ENCODE measurements around the gene BIRC6.
"Not testable (repeated sequence)": the region's sequence is repeated elsewhere in the genome, so short reads cannot be mapped to it uniquely, and the experiment has no call there.

The BIRC6 gene

DNA sequence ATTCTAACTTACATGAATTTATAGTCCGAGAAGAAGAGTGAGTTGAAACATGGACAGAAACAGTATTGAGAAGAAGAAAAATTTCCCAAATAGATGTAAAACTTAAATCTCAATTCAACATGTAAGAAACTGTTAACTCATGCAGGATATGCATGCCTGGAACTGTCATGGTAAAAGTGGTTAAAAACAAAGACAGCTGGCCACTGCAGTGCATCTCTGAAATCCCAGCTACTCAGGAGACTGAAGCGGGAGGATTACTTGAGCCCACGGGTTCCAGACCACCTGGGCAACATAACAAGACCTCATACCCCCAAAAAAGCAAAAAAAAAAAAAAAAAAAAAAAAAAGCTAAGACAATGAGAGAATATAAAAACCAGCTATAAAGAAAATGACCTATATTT, 178.0 kb downstream of the BIRC6 start:
- H3K4me3 ChIP-seq (ENCODE audit: low read length): no peak overlapping the region
- no peak overlapping the region for H3K9ac ChIP-seq (ENCODE audit: low read length)
- H3K36me3 ChIP-seq (ENCODE audit: control insufficient read depth, insufficient read depth, low read length): no peaks in the 10 kb centered on the region
- H3K9me3 ChIP-seq (ENCODE audit: control insufficient read depth, low read length): no peaks in the 10 kb centered on the region
- no peaks in the 10 kb centered on the region for H3K4me1 ChIP-seq (ENCODE audit: control insufficient read depth, insufficient read depth, low read length)
- no peaks in the 10 kb centered on the region for H3K27me3 ChIP-seq (ENCODE audit: control insufficient read depth, insufficient read depth, low read length)

DNA sequence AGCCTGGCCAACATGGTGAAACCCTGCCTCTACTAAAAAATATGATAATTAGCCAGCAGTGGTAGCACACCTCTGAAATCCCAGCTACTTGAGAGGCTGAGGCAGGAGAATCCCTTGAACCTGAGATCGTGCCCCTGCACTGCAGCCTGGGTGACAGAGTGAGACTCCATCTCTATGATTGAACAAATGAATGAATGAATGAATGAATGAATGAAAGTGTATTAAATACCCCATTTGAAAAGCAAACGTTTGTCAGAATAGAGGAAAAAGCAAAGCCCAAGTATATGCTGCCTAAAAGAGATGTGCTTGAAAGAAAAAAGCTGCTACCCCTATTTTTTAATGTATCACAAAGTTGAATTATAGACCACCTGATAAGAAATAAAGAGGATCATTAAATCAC, 181.9 kb downstream of the BIRC6 start:
- Histone ChIP-seq H3K36me3 (ENCODE audit: control insufficient read depth, insufficient read depth, low read length) (peaks cover 2% of the 10 kb centered on the region), H3K9me3 (ENCODE audit: control insufficient read depth, low read length) (no peaks in the 10 kb centered on the region), H3K9ac (ENCODE audit: low read length) (no peak overlapping the region), H3K4me1 (ENCODE audit: control insufficient read depth, insufficient read depth, low read length) (no peaks in the 10 kb centered on the region), H3K4me3 (ENCODE audit: low read length) (no peak overlapping the region), H3K27me3 (ENCODE audit: control insufficient read depth, insufficient read depth, low read length) (no peaks in the 10 kb centered on the region)

DNA sequence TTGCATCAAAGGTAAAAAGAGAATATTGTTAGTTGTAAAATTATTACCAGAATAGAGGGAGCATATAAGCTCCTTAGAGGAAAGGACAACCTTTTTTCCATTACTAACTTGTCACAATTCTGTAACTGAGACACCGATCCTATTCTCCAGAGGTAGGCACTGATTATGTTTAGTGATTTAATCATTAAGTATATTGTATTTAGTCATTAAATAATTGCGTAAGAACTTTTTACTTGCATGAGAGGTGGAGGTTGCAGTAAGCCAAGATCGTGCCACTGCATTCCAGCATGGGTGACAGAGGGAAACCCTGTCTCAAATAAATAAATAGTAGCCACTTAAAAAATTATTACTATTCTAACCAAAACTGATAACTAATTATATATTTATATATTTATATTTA, 195.7 kb downstream of the BIRC6 start:
- H3K9me3 ChIP-seq (ENCODE audit: control insufficient read depth, low read length); H3K9ac ChIP-seq (ENCODE audit: low read length); H3K4me1 ChIP-seq (ENCODE audit: control insufficient read depth, insufficient read depth, low read length); H3K36me3 ChIP-seq (ENCODE audit: control insufficient read depth, insufficient read depth, low read length); H3K27me3 ChIP-seq (ENCODE audit: control insufficient read depth, insufficient read depth, low read length); H3K4me3 ChIP-seq (ENCODE audit: low read length): not testable (repeated sequence)

DNA sequence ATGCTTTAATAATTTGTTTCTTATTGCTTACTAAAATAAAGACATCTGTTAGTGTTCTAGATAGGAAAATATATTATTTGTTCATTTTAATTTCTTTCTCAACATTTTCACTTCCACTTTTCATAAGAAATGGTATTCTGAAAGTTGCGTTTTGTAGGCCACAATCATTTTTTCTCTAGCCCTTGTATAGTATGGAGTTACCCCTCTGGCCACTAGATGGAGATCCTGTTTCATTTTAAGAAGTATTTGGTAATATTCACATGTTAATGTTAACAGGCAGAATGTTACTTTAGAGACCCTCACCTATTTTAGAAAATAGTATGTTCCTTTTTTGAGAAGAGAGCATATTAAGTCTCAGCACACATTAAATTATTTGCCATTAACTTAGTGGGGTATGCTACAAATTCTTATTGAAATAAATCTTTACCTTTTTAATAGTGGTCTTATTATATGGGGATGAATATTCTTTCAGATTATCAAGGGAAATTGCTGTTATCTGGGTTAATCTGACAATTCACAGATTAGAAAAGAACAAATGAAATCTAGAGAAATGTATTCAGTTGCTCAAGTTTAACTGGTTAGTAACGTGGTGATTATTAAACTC, 197.1 kb downstream of the BIRC6 start:
- H3K27me3 ChIP-seq (ENCODE audit: control insufficient read depth, insufficient read depth, low read length): no peaks in the 10 kb centered on the region
- no peaks in the 10 kb centered on the region for H3K36me3 ChIP-seq (ENCODE audit: control insufficient read depth, insufficient read depth, low read length)
- no peaks in the 10 kb centered on the region for H3K9me3 ChIP-seq (ENCODE audit: control insufficient read depth, low read length)
- H3K4me3 ChIP-seq (ENCODE audit: low read length): no peak overlapping the region
- H3K4me1 ChIP-seq (ENCODE audit: control insufficient read depth, insufficient read depth, low read length): no peaks in the 10 kb centered on the region
- no peak overlapping the region for H3K9ac ChIP-seq (ENCODE audit: low read length)

DNA sequence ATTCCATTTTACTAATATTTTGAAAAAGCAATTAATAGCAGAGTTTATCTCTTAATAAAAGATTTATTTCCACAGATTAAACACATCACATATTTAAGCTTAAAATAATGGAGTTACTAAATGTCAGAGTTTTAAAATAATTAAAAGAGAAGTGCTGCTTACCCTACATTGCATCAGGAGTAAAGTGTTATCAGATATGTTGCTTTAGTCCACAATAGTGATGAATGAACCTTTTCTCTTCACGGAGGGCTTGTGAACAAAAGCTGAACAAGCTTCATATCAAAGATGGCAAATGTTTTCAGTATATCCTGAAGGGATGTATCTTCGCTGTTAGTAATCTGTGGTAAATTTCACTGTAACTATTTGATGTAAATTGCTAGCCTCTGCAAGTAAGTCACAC, 201.7 kb downstream of the BIRC6 start:
- Histone ChIP-seq H3K9ac (ENCODE audit: low read length) (no peak overlapping the region), H3K4me3 (ENCODE audit: low read length) (no peak overlapping the region)

DNA sequence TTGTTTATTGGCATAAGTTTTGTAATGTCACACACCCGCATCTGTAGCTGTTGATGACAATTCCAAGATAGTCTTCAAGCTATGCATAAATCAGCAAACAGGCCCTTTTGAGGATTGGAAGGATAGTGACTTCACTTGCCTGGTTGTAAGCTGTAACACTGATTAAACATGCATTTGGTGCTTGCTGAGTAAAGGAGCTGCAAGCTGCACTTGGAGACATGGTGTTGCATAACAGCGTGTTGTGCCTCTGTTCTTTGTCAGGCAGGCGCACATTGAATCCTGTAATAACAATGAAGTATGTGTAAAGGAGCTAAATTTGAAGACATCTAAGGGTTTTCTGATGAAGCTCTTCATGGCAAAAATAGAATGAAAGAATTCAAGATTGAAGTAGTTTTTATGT, 202.3 kb downstream of the BIRC6 start:
- Histone ChIP-seq H3K36me3 (ENCODE audit: control insufficient read depth, insufficient read depth, low read length) (no peaks in the 10 kb centered on the region), H3K9me3 (ENCODE audit: control insufficient read depth, low read length) (no peaks in the 10 kb centered on the region), H3K4me3 (ENCODE audit: low read length) (no peak overlapping the region), H3K9ac (ENCODE audit: low read length) (no peak overlapping the region), H3K27me3 (ENCODE audit: control insufficient read depth, insufficient read depth, low read length) (no peaks in the 10 kb centered on the region), H3K4me1 (ENCODE audit: control insufficient read depth, insufficient read depth, low read length) (no peaks in the 10 kb centered on the region)

More for the DNA sequence above, 201.7 kb downstream of the BIRC6 start:
- Histone ChIP-seq H3K27me3 (ENCODE audit: control insufficient read depth, insufficient read depth, low read length) (no peaks in the 10 kb centered on the region), H3K9me3 (ENCODE audit: control insufficient read depth, low read length) (no peaks in the 10 kb centered on the region), H3K4me1 (ENCODE audit: control insufficient read depth, insufficient read depth, low read length) (no peaks in the 10 kb centered on the region), H3K36me3 (ENCODE audit: control insufficient read depth, insufficient read depth, low read length) (no peaks in the 10 kb centered on the region)

DNA sequence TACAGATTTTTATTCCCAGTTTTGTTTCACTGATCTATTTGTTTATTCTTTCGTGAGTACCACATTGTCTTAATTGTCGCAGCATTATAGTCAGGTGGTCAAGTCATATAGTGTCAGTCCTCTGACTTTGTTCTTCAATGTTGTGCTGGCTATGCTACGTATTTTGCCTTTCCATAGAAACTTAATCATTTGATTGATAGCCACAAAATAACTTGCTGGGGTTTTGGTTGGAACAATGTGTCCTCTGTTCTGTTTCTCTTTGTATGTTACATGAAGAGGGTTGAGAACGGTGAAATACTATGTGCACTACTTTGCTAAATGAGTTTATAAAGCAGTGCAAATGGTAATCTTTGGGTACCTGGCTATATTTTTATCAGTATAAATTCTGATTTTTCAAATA, 206.1 kb downstream of the BIRC6 start:
- H3K27me3 ChIP-seq (ENCODE audit: control insufficient read depth, insufficient read depth, low read length): no peaks in the 10 kb centered on the region
- H3K9me3 ChIP-seq (ENCODE audit: control insufficient read depth, low read length): no peaks in the 10 kb centered on the region
- H3K36me3 ChIP-seq (ENCODE audit: control insufficient read depth, insufficient read depth, low read length): no peaks in the 10 kb centered on the region
- H3K4me3 ChIP-seq (ENCODE audit: low read length): no peak overlapping the region
- no peaks in the 10 kb centered on the region for H3K4me1 ChIP-seq (ENCODE audit: control insufficient read depth, insufficient read depth, low read length)
- no peak overlapping the region for H3K9ac ChIP-seq (ENCODE audit: low read length)

DNA sequence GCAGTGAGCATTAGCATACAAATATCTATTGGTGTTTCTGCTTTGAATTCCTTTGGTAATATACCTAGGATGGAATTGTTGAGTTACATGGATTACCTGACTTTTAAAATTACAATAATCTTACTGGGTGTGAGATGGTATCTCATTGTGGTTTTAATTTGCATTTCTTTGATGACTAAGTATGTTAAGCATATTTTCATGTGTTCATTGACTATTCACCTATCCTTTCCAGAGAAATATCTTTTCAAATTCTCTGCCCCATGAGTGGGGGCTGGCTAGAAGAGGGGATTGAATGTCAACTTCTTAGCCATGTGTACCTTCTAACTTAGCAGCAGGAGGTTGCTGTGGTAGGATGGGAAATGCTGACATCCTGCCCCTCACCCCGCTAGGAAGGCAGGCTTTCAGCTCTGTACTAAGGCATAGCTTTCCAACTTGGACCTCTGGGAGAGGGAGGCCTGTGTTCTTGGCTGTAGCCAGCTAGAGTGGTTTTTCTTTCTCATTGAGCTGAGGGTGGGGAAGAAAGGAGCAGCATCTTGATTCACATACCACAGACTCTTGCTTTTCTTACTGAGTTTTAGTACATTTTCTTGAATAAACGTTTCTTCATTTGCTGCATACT, 207.7 kb downstream of the BIRC6 start:
- Histone ChIP-seq H3K4me1 (ENCODE audit: control insufficient read depth, insufficient read depth, low read length) (no peaks in the 10 kb centered on the region), H3K9ac (ENCODE audit: low read length) (no peak overlapping the region), H3K36me3 (ENCODE audit: control insufficient read depth, insufficient read depth, low read length) (no peaks in the 10 kb centered on the region), H3K4me3 (ENCODE audit: low read length) (no peak overlapping the region), H3K9me3 (ENCODE audit: control insufficient read depth, low read length) (no peaks in the 10 kb centered on the region), H3K27me3 (ENCODE audit: control insufficient read depth, insufficient read depth, low read length) (no peaks in the 10 kb centered on the region)

DNA sequence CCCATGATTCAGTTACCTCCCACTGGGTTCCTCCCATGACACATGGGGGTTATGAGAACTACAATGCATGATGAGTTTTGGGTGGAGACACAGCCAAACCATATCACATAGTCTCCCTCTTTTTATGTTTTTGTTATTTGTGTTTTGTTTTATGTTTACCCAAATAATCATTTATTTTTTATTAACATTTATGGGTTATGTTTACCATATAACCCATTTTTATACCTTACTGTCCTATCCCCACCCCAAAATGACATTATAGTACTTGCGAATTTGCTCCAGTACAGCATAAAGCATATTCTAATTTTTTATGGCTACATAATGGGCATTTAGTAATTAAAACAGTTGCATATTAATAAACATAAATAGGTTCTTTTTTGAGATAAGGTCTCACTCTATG, 209.1 kb downstream of the BIRC6 start:
- Histone ChIP-seq H3K4me1 (ENCODE audit: control insufficient read depth, insufficient read depth, low read length) (no peaks in the 10 kb centered on the region), H3K9ac (ENCODE audit: low read length) (no peak overlapping the region), H3K36me3 (ENCODE audit: control insufficient read depth, insufficient read depth, low read length) (no peaks in the 10 kb centered on the region), H3K4me3 (ENCODE audit: low read length) (no peak overlapping the region), H3K9me3 (ENCODE audit: control insufficient read depth, low read length) (no peaks in the 10 kb centered on the region), H3K27me3 (ENCODE audit: control insufficient read depth, insufficient read depth, low read length) (no peaks in the 10 kb centered on the region)

DNA sequence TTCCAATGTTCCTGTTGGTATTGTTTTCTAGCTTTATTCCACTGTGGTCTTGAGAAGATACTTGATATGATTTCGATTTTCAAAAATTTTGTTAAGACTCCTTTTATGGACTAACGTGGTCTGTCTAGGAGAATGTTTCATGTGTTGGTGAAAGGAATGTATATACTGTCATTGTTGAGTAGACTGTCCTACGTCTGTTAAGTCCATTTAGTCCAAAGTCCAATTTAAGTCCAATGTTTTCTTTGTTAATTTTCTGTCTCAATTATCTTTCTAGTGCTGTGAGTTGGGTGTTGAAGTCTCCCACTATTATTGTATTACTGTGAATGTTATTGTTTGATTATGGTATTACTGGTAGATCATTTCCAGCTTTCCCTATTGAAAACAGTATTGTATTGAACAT, 215.2 kb downstream of the BIRC6 start:
- Histone ChIP-seq H3K4me1 (ENCODE audit: control insufficient read depth, insufficient read depth, low read length) (no peaks in the 10 kb centered on the region), H3K4me3 (ENCODE audit: low read length) (no peak overlapping the region), H3K9ac (ENCODE audit: low read length) (no peak overlapping the region), H3K27me3 (ENCODE audit: control insufficient read depth, insufficient read depth, low read length) (no peaks in the 10 kb centered on the region), H3K9me3 (ENCODE audit: control insufficient read depth, low read length) (no peaks in the 10 kb centered on the region), H3K36me3 (ENCODE audit: control insufficient read depth, insufficient read depth, low read length) (no peaks in the 10 kb centered on the region)

DNA sequence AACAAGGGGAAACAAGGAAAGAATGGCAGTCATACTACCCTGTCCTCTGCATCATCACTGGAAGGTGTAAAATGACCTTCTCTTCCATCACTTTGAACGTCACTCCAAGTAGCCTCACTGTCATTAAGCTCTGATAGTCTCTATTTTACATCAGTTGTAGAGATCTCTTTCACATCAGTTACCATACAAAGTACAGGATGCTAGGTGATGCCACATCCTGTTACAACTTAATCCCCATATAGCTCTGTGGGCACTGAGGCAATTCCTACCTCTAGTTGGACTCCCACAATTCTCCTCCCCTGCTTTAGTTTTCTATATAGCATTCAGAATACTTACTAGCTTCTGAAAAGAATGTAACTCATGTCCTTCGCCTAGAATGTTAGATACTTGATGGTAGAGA, 215.9 kb downstream of the BIRC6 start:
- no peaks in the 10 kb centered on the region for H3K9me3 ChIP-seq (ENCODE audit: control insufficient read depth, low read length)
- H3K36me3 ChIP-seq (ENCODE audit: control insufficient read depth, insufficient read depth, low read length): no peaks in the 10 kb centered on the region
- no peaks in the 10 kb centered on the region for H3K27me3 ChIP-seq (ENCODE audit: control insufficient read depth, insufficient read depth, low read length)
- no peak overlapping the region for H3K9ac ChIP-seq (ENCODE audit: low read length)
- no peak overlapping the region for H3K4me3 ChIP-seq (ENCODE audit: low read length)
- H3K4me1 ChIP-seq (ENCODE audit: control insufficient read depth, insufficient read depth, low read length): no peaks in the 10 kb centered on the region

DNA sequence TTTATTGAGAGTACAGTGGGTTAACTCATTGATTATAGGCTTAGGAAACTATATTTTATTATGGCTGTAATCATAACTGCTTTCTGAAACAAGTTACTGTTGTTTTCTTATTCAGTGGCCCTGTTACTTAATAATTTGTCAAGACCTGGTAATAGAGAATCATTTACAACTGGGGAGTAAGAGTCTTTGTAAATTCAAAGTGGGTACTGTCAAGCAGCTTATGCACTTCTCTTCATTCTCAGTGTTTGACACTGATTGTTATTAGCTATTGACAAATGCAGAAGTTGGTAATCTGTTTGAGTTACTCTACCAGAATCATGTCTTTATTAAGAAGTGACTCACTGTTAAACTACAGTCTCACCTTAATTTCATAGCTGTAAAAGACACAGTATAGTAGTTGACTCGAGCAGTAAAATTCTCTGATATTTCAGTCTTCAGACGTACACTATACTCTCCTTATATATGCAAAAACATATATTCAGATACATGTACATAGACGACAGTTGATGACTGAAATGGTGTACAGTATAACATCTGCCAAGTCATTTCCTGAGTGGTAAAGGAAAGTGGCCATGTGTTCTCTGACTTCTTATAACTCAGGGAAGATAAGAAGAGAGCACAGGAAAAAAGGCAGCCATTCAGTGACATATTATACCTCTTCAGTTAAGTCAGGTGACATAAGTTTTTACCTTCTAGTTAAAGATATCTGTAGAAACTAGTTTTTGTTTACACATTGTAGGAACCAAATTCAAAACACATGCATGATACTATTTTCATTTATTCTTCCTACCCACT, 235.0 kb downstream of the BIRC6 start:
- Histone ChIP-seq H3K4me3 (ENCODE audit: low read length) (no peak overlapping the region), H3K9ac (ENCODE audit: low read length) (no peak overlapping the region), H3K9me3 (ENCODE audit: control insufficient read depth, low read length) (no peaks in the 10 kb centered on the region), H3K36me3 (ENCODE audit: control insufficient read depth, insufficient read depth, low read length) (no peaks in the 10 kb centered on the region), H3K4me1 (ENCODE audit: control insufficient read depth, insufficient read depth, low read length) (no peaks in the 10 kb centered on the region), H3K27me3 (ENCODE audit: control insufficient read depth, insufficient read depth, low read length) (no peaks in the 10 kb centered on the region)

Measured in mucosa of stomach (tissue), 1 donor.